NCI-H1694 (cell line): Measurements from ENCODE around the gene PAAF1.

ENCODE experiments used
- DNase-seq: peaks from one replicate; lab custom pipeline; 2025; lab: John Stamatoyannopoulos, UW

PAAF1 gene

DNA sequence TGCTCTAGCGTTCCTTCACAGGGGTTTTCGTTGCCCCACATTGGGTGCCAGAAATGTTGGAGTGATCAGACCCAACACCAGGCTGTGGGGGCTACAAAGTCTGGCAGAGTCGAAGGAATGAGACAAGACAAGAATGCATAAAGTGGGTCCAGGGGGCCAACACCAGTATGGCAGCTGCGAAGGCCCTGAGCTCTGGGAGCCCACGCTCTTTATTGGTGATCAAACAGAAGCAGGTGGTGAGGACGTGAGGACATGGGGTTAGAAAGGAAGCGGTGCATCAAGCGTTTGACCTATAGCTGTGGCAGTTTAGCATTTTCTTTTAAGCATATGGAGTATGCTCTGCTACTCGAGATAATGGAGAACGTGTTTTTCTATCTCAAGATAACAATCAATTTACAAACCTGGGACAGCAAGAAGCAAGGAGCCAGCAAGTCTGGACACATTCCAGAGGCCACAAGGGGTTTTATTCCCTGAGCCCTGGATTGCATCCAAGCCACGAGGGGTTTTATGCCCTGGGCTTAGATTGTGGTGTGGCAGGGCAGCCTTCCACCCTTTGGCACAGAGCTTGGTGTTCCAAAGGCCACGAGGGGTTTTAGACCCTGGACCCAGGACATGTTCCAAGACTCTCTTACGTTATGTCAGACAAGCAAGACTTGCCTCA lies 70.1 kb downstream of the PAAF1 start:
- no peak for DNase-seq

GRCh38 chr11:73949246-73949645 lies 72.4 kb downstream of the PAAF1 start:
- DNase-seq, result no peak

DNA sequence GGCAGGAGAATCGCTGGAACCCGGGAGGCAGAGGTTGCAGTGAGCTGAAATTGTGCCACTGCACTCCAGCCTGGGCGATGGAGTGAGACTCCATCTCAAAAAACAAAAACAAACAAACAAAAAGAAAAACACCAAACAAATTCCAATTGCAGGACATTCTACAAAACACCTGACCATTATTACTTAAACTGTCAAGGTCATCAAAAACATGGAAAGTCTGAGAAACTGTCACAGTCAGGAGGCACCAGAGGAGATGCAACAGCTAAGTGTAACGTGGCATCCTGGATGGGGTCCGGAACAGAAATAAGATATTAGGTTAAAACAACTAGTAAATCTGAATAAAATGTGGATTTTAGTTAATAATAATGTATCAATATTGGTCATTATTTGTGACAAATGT lies 73.1 kb downstream of the PAAF1 start:
- no peak for DNase-seq

DNA sequence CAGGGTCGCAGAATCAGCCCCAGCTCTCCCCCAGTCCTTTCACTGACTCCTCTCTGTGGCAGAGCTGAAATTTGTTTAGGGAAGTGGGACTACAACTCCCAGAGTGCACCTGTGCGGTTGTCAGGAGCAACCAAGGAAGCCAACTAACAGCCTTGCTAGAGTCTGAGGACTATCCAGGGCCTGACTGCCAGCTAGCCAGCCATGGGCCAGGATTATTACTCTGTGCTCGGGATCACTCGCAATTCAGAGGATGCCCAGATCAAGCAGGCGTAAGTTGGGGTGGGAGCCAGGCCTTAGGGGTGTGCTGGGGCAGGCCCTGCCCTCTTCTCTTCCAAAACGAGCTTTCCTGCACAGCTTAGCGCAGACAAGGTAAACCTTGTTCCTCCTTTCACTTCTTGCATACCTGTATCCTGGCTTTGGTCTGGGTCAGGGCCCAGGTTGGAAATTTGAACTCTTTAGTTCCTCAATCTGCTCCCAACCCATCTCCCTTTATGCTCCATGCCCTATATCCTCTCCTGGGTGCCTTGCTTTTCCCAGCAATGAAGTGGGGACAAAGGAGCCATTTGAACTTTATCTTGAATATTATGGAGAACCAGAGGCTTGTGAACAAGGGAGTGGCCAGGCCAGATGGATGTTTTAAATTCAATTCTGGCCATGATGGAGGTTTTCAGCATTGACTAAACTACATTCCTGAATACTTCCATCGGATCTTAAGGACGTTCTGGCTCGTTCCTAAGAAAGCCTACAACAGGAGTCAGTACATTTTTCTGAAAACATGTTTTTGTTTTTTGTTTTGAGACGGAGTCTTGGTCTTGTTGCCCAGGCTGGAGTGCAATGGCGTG lies 74.3 kb downstream of the PAAF1 start, which contains the start of gene DNAJB13:
Gene DNAJB13, plus strand, starts transcription at position 158 of the 842 bp plus-strand sequence. Its CDS starts 44 bp downstream, at position 202.
- no peak for DNase-seq

DNA sequence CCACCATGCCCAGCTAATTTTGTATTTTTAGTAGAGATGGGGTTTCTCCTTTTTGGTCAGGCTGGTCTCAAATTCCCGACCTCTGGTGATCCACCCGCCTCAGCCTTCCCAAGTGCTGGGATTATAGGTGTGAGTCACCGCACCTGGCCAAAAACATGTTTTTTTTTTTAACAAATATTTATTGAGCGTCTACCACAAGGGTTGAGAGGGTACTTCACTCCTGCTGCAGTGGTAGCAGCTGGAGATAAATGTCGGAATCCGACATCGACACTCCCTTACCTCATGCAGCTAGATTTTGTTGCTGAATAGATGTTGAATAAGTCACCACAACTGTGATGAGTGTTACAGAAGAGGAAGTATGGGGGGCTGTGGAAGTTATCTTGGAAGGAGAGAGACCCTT lies 75.0 kb downstream of the PAAF1 start:
- no peak for DNase-seq

- DNase-seq, result no peak
Measured at GRCh38 chr11:73956876-73957653, 80.3 kb downstream of the PAAF1 start.

GRCh38 chr11:73957654-73958361 lies 81.0 kb downstream of the PAAF1 start:
- DNase-seq, result no peak

DNA sequence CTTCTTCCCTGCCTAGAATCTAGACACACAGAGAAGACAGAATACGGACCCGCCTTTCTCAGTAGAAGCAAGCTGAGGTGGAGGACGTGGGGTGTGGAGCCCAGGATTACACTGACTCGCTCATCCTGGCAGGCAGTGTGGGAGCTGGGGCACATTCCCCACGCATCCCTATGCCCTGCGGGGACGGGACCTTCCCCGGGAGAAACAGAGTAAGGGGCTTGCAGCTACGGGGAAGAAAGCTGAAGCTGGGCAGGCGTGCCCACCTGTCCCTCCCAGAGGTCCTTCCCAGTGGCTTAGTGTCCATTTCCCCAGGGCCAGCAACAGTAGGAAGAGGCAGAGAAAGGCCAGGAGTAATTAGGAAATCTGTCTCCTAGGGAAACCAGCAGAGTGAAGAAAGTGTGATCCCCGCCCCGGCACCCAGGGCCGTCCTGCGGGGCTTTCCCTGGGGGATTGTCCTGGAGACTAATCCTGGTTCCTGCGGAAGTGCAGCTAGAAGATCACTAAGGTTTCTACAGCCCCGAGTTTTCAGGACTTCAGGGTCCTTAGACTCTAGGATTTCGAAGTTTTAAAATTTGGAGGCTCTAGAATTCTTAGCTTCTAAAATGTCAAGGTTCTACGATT lies 81.8 kb downstream of the PAAF1 start:
- DNase-seq, result no peak

- no peak for DNase-seq
Measured at GRCh38 chr11:73961321-73961720, 84.5 kb downstream of the PAAF1 start.

DNA sequence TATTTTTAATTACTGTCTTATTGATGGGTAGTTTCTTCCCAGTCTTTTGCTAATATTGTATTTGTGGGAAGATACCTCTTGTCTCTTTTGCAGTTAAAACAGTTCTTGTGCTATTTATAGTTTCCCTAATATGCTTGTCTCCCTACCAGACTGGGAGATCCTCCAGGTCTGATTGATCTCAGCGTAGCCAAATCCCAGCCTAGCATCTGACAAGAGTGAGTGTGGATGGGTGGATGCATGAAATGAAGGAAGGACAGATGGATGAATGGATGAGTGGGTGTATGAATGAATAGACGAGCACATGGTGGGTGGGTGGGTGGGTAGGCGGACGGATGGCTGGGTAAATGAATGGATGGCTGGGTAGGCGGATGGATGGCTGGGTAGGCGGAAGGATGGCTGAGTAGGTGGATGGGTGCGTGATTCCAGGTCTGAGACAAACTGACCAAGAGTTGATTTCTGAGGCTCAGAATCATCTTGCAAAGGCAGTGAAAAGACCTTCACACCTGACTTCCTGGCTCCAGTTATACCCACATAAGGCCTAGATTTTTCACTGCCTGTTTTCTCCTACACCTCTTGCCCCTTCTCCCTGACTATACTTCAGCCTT lies 85.4 kb downstream of the PAAF1 start:
- DNase-seq, result no peak

- DNase-seq, result no peak
Measured at GRCh38 chr11:73963861-73964260, 87.1 kb downstream of the PAAF1 start.

GRCh38 chr11:73965076-73965763 lies 88.4 kb downstream of the PAAF1 start:
- no peak for DNase-seq

DNA sequence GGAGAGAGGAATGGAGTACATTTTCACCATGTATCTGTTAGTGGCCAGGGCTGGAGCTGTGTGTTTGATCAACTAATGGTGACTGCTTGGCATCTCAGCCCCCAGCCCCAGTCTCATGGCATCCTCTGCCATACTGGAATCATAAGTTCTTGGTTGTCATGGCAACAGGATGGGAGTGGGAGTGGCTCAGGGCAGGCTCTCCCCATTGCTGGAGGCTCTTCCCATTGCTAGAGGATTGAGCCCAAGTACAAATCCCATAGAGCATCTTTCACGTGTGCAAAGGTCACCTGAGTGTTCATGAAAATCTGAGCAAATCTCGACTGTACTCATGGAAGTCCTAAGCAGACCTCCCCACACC lies 88.9 kb downstream of the PAAF1 start:
- DNase-seq, result no peak

DNA sequence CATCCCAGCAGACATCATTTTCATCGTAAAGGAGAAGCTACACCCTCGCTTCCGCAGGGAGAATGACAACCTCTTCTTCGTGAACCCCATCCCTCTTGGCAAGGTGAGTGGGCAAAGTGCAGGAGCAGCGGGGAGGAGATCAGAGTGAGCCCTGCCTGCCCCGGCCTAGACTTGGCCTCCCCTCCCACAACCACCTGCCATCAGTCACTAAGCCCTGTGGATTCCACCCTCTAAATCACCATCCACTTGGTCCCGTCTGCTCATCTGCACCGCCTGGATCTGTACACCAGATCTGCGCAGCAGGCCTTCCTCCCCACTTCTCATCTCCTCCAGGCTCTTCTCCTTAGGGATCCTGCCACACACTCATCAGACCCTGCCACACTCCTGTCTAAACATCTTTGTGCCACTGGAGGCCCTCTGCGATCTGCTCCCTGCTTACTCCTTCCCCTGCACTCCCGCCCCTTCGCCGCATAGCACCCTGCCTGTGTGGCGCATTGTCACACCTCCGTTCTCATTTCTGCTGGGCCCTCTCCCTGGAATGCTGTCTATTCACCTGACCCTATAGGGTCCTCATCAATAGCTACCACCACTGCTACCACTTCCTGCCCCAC lies 91.7 kb downstream of the PAAF1 start:
- DNase-seq, result no peak

DNA sequence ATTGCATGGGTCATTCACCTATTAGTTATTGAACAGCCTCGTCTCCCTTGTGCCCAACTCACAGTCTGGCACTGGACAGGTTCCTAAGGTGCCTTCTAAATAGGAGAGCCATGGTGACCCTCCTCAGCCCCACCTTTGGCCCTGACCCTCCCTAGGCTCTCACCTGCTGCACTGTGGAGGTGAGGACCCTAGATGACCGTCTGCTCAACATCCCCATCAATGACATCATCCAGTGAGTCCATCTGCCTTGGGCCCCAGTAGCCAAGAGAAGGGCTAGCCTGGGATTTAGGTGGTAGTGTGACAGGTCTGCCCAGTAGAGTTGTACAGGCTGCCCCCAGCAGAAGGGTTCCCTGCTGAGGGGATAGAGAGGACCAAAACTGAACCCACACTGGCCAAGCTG lies 92.3 kb downstream of the PAAF1 start:
- DNase-seq, result no peak

DNA sequence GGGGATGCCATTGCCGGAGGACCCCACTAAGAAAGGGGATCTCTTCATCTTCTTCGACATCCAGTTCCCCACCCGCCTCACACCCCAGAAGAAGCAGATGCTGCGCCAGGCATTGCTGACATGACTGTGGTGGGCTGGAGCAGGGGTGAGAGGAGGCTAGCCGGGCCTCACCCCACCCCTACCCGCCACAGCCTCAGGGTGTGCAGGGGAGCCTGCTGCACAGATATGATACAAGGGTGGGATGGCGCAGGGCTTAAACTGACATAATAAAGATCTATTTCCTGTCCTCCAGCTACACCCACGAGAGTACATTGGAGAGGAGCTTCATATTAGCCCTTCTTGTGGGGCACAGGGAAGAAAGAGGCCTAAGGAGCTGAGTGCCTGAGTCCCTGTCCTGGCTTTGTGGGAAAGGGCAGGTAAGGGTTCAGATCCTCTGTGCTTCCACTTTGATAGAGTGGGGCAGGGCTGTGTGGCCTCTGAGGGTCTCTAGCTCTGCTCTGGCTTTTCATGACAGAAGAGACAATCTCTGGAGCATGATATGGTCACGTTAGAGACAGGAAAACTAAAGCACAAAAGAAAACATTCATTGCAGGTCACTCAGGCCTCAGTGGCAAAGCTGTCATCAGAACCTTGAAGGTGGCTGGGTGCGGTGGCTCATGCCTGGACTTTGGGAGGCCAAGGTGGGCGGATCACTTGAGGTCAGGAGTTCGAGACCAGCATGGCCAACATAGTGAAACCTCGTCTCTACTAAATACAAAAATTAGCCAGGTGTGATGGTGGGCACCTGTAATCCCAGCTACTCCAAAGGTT lies 93.4 kb downstream of the PAAF1 start:
- no peak for DNase-seq

GRCh38 chr11:73971175-73971719 lies 94.4 kb downstream of the PAAF1 start:
- DNase-seq, result no peak

GRCh38 chr11:73972187-73972586 lies 95.4 kb downstream of the PAAF1 start:
- DNase-seq, result no peak
